ENCODE data around the gene KIF2C.
"Not testable (repeated sequence)": the region's sequence is repeated elsewhere in the genome, so short reads cannot be mapped to it uniquely, and the experiment has no call there.

Gene KIF2C

GRCh38 chr1:44787506-44787905 is 47.9 kb downstream of the KIF2C start:
- Histone ChIP-seq H3K4me3 (ENCODE audit: low read length) (no peak overlapping the region), H3K4me2 (ENCODE audit: low read length) (no peak overlapping the region), H3K27me3 (ENCODE audit: control insufficient read depth, insufficient read depth, low read length) (no peaks in the 10 kb centered on the region), H3K9me3 (replicated peaks; ENCODE audit: low read length) (no peaks in the 10 kb centered on the region), H3K9ac (ENCODE audit: low read depth, low read length) (no peak overlapping the region), H3K4me1 (ENCODE audit: control insufficient read depth, insufficient read depth, low read length) (peaks cover 24% of the 10 kb centered on the region), H3K36me3 (ENCODE audit: insufficient read depth, low read length) (no peaks in the 10 kb centered on the region)

GRCh38 chr1:44788120-44788860 is 48.7 kb downstream of the KIF2C start, which contains the start of gene BEST4:
BEST4 (minus strand) TSS chr1:44788170; CDS start chr1:44787705, 465 bp downstream.
- no peak within 1 kb of the TSS for H3K4me2 ChIP-seq (ENCODE audit: low read length)

GRCh38 chr1:44790968-44791801 is 51.5 kb downstream of the KIF2C start:
- Histone ChIP-seq H3K4me3 (ENCODE audit: low read length) (no peak overlapping the region), H3K4me1 (ENCODE audit: control insufficient read depth, insufficient read depth, low read length) (peaks cover 6% of the 10 kb centered on the region), H3K36me3 (ENCODE audit: insufficient read depth, low read length) (no peaks in the 10 kb centered on the region), H3K27me3 (ENCODE audit: control insufficient read depth, insufficient read depth, low read length) (no peaks in the 10 kb centered on the region), H3K9ac (ENCODE audit: low read depth, low read length) (no peak overlapping the region), H3K9me3 (replicated peaks; ENCODE audit: low read length) (no peaks in the 10 kb centered on the region), H3K4me2 (ENCODE audit: low read length) (no peak overlapping the region)

More at GRCh38 chr1:44788120-44788860, 48.7 kb downstream of the KIF2C start, which contains the start of gene BEST4:
- Histone ChIP-seq H3K4me1 (ENCODE audit: control insufficient read depth, insufficient read depth, low read length) (peaks cover 24% of the 10 kb centered on the region), H3K4me3 (ENCODE audit: low read length) (no peak within 1 kb of the TSS), H3K27me3 (ENCODE audit: control insufficient read depth, insufficient read depth, low read length) (no peaks in the 10 kb centered on the region), H3K9me3 (replicated peaks; ENCODE audit: low read length) (no peaks in the 10 kb centered on the region), H3K9ac (ENCODE audit: low read depth, low read length) (no peak within 1 kb of the TSS), H3K36me3 (ENCODE audit: insufficient read depth, low read length) (no peaks in the 10 kb centered on the region)

GRCh38 chr1:44792736-44793502 is 53.3 kb downstream of the KIF2C start:
- H3K27me3 ChIP-seq (ENCODE audit: control insufficient read depth, insufficient read depth, low read length), result no peaks in the 10 kb centered on the region
- H3K36me3 ChIP-seq (ENCODE audit: insufficient read depth, low read length), result no peaks in the 10 kb centered on the region
- H3K9ac ChIP-seq (ENCODE audit: low read depth, low read length), result no peak overlapping the region
- H3K9me3 ChIP-seq (replicated peaks; ENCODE audit: low read length), result no peaks in the 10 kb centered on the region
- no peak overlapping the region for H3K4me2 ChIP-seq (ENCODE audit: low read length)
- no peak overlapping the region for H3K4me3 ChIP-seq (ENCODE audit: low read length)
- H3K4me1 ChIP-seq (ENCODE audit: control insufficient read depth, insufficient read depth, low read length), result no peaks in the 10 kb centered on the region

- Histone ChIP-seq H3K4me1 (ENCODE audit: control insufficient read depth, insufficient read depth, low read length) (peaks cover 19% of the 10 kb centered on the region), H3K36me3 (ENCODE audit: insufficient read depth, low read length) (peaks cover 12% of the 10 kb centered on the region)
- not testable (repeated sequence) for H3K9ac ChIP-seq (ENCODE audit: low read depth, low read length); H3K27me3 ChIP-seq (ENCODE audit: control insufficient read depth, insufficient read depth, low read length); H3K4me2 ChIP-seq (ENCODE audit: low read length); H3K4me3 ChIP-seq (ENCODE audit: low read length); H3K9me3 ChIP-seq (replicated peaks; ENCODE audit: low read length)
Observed at GRCh38 chr1:44797886-44798285, 58.2 kb downstream of the KIF2C start.

- Histone ChIP-seq H3K4me3 (ENCODE audit: low read length) (no peak overlapping the region), H3K27me3 (ENCODE audit: control insufficient read depth, insufficient read depth, low read length) (no peaks in the 10 kb centered on the region), H3K9ac (ENCODE audit: low read depth, low read length) (peak overlapping the region; percentile 93), H3K4me1 (ENCODE audit: control insufficient read depth, insufficient read depth, low read length) (peaks cover 27% of the 10 kb centered on the region), H3K9me3 (replicated peaks; ENCODE audit: low read length) (no peaks in the 10 kb centered on the region), H3K36me3 (ENCODE audit: insufficient read depth, low read length) (peaks cover 20% of the 10 kb centered on the region), H3K4me2 (ENCODE audit: low read length) (no peak overlapping the region)
Observed at GRCh38 chr1:44798481-44799365, 59.1 kb downstream of the KIF2C start.

- peaks cover 31% of the 10 kb centered on the region for H3K4me1 ChIP-seq (ENCODE audit: control insufficient read depth, insufficient read depth, low read length)
- H3K9ac ChIP-seq (ENCODE audit: low read depth, low read length), result peak within 1 kb of the TSS; percentile 93
- no peaks in the 10 kb centered on the region for H3K9me3 ChIP-seq (replicated peaks; ENCODE audit: low read length)
- H3K27me3 ChIP-seq (ENCODE audit: control insufficient read depth, insufficient read depth, low read length), result no peaks in the 10 kb centered on the region
- peak within 1 kb of the TSS; percentile 97 for H3K4me2 ChIP-seq (ENCODE audit: low read length)
- peaks cover 29% of the 10 kb centered on the region for H3K36me3 ChIP-seq (ENCODE audit: insufficient read depth, low read length)
- peak within 1 kb of the TSS; percentile 85 for H3K4me3 ChIP-seq (ENCODE audit: low read length)
Observed at GRCh38 chr1:44799770-44800584, 60.3 kb downstream of the KIF2C start, which contains the start of gene PLK3. PLK3 (plus strand) TSS chr1:44800377; CDS start chr1:44800464, 87 bp downstream.

GRCh38 chr1:44801491-44802305 is 62.1 kb downstream of the KIF2C start:
- H3K4me3 ChIP-seq (ENCODE audit: low read length), result peak overlapping the region; percentile 85
- H3K36me3 ChIP-seq (ENCODE audit: insufficient read depth, low read length), result peaks cover 46% of the 10 kb centered on the region
- no peaks in the 10 kb centered on the region for H3K27me3 ChIP-seq (ENCODE audit: control insufficient read depth, insufficient read depth, low read length)
- peak overlapping the region; percentile 93 for H3K9ac ChIP-seq (ENCODE audit: low read depth, low read length)
- H3K9me3 ChIP-seq (replicated peaks; ENCODE audit: low read length), result no peaks in the 10 kb centered on the region
- H3K4me2 ChIP-seq (ENCODE audit: low read length), result peak overlapping the region; percentile 97
- H3K4me1 ChIP-seq (ENCODE audit: control insufficient read depth, insufficient read depth, low read length), result peaks cover 45% of the 10 kb centered on the region

GRCh38 chr1:44802306-44803061 is 62.8 kb downstream of the KIF2C start:
- Histone ChIP-seq H3K4me1 (ENCODE audit: control insufficient read depth, insufficient read depth, low read length) (peaks cover 53% of the 10 kb centered on the region), H3K4me3 (ENCODE audit: low read length) (peak overlapping the region; percentile 85), H3K27me3 (ENCODE audit: control insufficient read depth, insufficient read depth, low read length) (no peaks in the 10 kb centered on the region), H3K9ac (ENCODE audit: low read depth, low read length) (peak overlapping the region; percentile 93), H3K9me3 (replicated peaks; ENCODE audit: low read length) (no peaks in the 10 kb centered on the region), H3K36me3 (ENCODE audit: insufficient read depth, low read length) (peaks cover 49% of the 10 kb centered on the region), H3K4me2 (ENCODE audit: low read length) (peak overlapping the region; percentile 97)

Data from skeletal muscle satellite cell (primary cell).